Activated CD4-positive, alpha-beta T cell treated with anti-CD3 and anti-CD28 coated beads, Interleukin-2, amount 50 U/mL, for 16 hours (primary cell): Measurements from ENCODE around the gene PKN3.
A peak's percentile ranks its signal among the peaks of the same experiment; 100 is the strongest.
"Not testable (repeated sequence)": the region's sequence is repeated elsewhere in the genome, so short reads cannot be mapped to it uniquely, and the experiment has no call there.

ENCODE experiments used
- DNase-seq: peaks from one replicate; pipeline ENCODE4 v3.0.0-alpha.2; 2020

The PKN3 gene

DNA sequence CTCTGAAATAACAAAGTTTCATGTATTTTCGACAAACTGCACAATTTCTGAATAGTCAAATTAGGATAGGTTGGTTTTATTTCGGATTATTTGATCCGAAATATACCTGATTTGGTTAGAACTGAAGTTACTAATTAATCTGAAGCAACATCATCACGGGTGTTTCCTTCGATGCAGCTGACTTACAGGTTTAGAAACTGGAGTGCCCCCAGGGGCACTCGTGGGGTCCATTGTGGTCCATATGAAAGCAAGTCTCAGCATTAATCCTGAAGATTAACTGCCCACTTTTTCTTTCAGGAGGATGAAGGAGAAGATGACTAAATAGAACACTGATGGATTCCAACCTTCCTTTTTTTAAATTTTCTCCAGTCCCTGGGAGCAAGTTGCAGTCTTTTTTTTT, 8.0 kb upstream of the PKN3 start:
- DNase-seq = no peak

DNA sequence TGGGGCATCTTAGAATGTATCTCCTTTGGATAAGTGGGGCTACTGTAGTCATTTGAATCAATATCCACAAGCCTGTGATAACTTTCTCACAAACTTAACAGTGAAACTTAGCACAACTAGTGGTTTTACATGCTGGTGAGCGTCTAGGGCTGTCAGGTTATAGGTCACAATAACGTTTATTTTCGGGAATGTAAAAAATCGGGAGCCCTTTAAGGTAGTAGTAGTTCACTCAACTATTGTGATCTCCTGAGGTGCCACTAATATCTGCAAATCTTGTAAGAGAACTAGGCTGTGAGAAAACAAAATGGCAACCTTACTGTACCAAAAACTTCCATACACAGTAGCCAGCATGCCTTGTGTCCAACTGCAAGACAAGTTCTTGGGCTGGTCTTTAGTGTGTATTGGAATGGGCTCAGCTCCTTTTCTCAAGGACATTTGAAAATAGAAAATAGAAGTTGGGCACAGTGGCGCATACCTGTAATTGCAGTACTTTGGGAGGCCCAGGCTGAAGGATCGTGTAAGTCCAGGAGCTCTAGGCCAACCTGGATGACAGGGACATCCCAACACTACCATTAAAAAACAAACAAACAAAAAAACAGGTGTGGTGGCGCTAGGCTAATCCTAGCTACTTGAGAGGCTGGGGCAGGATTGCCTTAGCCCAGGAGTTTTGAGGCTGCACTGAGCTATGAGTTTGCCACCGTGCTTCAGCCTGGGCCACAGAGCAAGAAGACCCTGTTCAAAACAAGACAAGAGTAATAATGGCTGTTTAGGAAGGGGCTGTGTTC, 5.2 kb upstream of the PKN3 start:
- no peak for DNase-seq

DNA sequence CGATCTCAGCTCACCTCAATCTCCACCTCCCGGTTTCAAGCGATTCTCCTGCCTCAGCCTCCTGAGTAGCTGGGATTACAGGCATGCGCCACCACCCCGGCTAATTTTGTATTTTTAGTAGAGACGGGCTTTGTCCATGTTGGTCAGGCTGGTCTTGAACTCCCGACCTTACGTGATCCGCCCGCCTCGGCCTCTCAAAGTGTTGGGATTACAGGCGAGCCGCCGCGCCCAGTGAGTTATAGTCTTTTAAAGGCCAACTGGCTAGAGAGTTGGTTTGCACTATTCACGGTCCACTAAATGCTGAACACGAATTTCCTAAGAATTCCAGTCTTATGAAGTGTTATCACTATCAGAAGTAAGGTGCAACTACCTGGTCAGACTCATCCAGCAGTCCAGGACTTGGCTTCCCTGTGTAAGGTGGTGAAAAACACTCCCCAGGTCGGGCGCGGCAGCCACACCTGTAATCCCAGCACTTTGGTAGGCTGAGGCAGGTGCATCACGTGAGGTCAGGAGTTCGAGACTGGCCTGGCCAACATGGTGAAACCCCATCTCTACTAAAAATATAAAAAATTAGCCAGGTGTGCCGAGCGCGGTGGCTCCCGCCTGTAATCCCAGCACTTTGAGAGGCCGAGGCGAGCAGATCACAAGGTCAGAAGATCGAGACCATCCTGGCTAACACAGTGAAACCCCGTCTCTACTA, 3.1 kb upstream of the PKN3 start:
- not testable (repeated sequence) for DNase-seq

DNA sequence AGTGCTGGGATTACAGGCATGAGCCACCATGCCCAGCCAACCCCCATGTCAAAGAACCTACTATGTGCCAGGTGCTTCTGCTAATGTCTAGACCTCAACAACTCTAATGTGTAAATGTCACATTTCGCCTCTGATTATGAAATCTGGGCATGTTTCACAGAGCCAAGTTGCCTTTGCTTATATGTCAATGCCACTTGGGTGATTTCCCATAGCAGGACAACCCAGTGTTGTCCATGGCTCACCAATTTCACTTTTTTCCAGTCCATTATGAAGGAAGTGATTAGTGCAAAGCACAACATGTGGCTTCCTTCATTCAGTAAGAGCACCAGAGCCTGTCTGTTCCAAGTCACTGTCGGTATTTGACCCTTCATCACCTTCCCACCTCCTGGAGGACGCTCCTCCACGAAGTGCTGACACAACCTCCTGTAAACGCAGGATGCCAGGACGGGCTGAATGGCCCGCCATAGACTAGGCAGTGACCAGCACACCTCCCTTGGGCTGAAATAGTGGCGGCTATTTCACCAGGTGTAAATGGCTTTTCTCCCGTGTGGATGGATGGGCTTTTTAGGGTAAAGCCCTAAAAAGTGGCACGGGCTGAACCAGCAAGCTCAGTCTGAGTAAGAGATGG, 962 bp upstream of the PKN3 start:
- DNase-seq = no peak

DNA sequence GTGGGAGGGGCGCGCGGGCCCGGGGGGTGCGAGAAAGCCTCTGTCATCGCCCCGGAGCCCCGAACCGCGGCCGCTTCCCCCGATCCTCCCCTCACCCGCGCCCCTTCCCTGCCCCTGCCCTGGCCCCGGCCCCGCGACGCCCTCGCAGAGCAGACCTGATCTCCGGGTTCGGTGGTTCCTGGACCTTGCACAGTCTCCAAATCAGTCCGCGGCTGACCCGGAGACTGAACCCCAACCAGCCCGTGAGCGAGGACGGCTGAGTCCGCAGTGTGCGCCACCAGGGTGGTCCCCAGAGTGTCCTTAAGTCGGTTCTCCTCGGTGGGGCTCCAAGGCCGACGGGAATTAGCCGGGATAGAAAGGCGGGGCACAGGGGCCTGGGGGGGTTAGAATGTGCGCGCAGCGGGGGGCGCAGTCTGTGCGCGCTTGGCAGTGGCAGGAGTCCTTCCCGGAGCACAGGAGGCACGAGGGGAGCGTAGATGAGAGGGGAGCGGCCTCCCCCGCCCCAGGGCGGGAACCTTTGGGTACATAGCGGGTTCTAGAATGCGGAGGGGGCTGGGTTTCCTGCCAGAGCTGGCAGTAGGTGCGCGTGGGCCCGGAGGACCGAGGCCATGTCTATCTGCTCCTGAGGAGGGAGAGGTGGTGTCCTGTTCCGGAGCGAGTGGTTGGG, 779 bp downstream of the PKN3 start:
- DNase-seq = peak; percentile 42

DNA sequence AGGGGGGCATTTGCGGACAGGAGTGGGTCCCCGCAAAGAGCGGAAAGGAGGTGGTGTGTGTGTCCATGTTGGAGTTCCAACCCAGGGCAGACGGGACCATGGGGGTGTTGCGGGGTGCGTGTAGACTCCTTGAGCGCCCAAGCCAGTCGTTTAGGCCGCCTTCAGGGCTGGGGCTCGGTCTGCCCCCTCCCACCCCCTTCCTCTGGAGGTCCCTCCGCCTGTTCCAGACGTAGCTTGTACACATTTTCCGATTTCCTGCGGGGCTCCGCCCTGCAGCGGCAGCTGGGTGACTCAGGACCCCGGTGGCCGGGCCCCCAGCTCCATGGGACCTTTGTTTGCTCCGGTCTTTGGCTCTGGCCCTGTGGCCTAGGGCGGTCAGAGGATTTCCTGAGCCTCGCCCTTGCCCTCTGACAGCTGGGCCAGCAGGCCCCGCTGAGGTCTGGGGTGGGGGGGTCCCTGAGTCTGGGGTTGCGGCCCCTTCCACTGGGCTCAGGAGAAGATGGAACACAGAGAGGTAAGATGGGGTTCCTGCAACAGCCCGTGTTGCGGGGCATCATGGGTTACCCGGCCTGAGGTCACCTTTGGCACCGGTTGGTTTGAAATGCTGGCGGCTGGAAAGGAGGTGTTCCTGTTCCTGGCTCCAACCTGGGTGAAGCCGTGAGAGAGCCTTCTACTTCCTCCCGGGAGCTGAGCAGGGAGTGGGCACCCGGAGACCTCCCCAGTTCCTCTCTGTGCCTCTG, 1.5 kb downstream of the PKN3 start:
- no peak for DNase-seq

DNA sequence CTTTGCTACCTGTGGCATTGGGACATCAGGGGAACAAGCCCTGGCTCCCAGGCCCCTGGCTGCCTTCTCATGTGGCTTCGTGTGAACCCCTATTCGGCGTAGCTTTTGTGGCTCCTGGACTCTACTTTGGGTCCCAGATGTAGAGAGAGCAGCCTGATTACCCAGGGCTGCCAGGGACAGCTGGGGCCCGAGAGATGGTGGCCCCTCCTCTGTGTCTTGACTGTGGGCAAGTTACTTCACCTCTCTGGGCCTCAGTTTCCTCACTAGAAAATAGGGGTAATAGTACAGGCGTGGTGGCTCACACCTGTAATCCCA, 2.0 kb downstream of the PKN3 start:
- DNase-seq = no peak

DNA sequence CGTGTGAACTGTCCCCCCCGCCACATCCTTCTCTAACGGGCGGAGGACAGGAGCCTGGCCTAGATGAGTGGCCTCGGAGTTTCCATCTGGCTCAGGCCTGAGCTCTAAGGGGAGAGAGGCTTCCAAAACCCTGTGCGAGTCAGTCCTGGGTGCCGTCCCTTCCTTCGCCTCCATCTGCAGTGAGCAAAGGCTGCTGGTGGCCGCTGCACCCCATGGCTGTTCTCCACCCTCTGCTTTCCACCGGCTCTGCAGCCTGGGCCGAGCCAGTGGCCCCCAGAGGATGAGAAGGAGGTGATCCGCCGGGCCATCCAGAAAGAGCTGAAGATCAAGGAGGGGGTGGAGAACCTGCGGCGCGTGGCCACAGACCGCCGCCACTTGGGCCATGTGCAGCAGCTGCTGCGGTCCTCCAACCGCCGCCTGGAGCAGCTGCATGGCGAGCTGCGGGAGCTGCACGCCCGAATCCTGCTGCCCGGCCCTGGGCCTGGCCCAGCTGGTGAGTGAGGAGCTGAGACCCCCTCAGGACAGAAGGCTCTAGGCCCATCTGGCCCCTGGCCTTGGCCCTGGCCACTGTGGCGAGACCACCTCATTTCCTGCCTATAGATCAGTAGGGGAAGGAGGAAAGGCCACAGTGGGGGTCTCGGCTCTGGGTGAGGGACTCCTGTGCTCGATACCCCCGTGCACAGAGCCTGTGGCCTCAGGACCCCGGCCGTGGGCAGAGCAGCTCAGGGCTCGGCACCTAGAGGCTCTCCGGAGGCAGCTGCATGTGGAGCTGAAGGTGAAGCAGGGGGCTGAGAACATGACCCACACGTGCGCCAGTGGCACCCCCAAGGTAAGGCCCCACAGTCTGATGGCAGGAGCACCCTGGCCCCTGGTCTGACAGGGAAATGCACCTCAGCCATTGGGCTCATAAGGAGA, 3.0 kb downstream of the PKN3 start:
- no peak for DNase-seq

DNA sequence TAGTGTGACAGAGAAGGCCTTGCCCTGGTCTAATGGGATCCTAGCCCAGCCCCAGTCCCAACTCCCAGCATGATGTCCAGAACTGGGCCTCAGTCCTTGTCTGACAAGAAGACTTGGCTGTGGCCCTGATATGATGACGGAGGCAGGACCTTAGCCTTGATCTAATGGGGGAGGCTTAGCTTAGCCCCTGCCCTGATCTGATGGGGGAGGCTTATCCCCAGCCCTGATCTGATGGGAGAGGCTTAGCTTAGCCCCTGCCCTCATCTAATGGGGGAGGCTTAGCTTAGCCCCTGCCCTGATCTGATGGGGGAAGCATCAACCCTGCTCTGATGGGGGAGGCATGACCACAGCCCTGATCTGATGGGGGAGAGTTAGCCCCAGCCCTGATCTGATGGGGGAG, 3.7 kb downstream of the PKN3 start:
- DNase-seq = no peak

DNA sequence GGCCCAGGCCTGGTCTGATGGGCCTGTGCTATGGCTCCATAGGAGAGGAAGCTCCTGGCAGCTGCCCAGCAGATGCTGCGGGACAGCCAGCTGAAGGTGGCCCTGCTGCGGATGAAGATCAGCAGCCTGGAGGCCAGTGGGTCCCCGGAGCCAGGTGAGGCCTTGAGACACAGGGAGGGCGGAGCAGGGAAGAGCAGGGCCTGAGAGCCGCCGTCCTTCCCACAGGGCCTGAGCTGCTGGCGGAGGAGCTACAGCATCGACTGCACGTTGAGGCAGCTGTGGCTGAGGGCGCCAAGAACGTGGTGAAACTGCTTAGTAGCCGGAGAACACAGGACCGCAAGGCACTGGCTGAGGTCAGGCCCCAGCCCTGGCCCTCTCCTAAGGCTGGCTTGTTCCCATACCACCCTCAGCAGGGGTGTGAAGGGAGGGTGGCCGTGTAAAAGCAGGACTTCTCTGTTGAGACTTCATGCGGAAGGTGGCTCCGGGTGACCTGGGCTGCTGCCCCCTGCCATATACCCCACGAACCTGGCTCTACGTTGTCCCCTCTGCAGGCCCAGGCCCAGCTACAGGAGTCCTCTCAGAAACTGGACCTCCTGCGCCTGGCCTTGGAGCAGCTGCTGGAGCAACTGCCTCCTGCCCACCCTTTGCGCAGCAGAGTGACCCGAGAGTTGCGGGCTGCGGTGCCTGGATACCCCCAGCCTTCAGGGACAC, 4.5 kb downstream of the PKN3 start:
- no peak for DNase-seq

DNA sequence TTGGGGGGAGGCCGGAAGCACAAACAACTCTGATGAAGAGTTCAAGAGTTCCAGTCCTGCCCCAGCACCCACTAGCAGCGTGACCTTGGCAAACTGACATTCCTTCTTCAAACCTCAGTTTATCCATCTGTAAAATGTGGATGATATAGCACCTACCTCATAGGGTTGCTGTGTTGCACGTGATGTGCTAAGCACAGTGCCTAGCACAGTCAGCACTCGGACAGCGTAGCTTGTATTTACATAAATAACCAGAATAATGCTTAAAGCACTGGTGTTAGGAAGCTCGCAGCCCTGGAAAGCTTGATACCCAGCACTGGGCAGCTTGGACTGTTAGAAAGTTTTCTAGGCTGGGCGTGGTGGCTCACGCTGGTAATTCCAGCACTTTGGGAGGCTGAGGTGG, 5.1 kb downstream of the PKN3 start:
- no peak for DNase-seq

DNA sequence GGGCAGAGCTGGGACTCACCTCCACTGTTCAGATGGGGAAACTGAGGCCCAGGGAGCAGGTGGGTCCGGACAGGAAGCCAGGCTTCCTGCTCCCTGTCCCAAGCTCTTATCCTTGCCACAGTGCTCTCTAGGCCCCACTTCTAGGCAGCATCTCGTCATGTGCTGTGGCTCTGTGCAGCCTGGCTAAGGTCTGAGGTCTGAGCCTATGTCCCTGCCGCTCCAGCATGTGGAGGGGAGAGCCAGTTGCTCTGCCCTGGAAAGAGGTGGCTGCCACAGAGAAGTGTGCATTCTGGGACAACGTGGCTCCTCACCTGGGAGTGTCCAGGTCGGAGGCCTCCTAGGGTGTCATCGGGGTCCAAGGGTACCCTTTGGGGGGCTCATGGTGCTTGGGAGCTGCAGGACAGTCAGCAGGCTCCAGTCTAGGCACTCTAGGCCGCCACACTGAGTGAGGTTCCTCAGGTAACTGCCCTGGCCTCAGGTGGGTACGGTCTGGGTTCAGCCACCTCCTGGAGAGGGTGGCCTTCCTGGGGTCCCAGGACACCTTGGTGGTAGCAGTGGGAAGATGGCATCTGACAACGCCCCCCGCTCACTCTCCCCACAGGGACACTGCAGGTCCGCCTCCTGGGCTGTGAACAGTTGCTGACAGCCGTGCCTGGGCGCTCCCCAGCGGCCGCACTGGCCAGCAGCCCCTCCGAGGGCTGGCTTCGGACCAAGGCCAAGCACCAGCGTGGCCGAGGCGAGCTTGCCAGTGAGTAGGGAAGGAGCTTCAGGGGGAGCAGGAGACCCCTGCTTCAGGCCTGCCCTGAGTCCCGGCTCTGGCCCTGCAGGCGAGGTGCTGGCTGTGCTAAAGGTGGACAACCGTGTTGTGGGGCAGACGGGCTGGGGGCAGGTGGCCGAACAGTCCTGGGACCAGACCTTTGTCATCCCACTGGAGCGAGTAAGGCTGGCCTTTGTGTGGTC, 10.4 kb downstream of the PKN3 start:
- no peak for DNase-seq

DNA sequence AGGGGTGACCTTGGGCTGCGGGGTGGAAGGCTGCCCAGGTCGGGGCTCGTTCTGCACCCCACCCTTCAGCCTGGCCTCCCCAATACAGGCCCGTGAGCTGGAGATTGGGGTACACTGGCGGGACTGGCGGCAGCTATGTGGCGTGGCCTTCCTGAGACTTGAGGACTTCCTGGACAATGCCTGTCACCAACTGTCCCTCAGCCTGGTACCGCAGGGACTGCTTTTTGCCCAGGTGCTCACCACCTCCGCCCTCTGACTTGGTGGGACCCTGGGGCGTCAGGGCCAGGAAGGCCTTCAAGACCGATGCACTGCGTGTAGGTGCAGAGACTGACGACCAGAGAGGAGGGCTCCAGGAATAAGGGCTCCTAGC, 11.1 kb downstream of the PKN3 start:
- DNase-seq = no peak

DNA sequence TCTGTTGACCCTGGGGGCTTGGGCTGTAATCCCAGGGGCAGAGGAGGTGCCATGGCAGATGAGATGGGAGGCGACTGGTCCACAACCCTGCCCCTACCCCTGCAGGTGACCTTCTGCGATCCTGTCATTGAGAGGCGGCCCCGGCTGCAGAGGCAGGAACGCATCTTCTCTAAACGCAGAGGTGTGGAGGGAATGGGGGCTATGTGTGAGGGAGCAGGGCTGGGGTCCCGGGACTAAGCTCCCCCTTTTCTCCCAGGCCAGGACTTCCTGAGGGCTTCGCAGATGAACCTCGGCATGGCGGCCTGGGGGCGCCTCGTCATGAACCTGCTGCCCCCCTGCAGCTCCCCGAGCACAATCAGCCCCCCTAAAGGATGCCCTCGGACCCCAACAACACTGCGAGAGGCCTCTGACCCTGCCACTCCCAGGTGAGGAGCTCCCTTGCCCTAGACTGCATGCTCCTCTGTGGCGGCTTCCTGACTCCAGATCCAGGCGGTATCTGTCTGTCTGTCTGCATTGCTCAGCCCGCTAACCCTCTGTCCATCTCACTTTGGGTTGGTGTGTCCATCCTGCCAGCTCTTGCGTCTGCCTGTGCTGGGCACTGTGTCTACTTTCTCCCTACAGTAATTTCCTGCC, 11.8 kb downstream of the PKN3 start:
- no peak for DNase-seq

DNA sequence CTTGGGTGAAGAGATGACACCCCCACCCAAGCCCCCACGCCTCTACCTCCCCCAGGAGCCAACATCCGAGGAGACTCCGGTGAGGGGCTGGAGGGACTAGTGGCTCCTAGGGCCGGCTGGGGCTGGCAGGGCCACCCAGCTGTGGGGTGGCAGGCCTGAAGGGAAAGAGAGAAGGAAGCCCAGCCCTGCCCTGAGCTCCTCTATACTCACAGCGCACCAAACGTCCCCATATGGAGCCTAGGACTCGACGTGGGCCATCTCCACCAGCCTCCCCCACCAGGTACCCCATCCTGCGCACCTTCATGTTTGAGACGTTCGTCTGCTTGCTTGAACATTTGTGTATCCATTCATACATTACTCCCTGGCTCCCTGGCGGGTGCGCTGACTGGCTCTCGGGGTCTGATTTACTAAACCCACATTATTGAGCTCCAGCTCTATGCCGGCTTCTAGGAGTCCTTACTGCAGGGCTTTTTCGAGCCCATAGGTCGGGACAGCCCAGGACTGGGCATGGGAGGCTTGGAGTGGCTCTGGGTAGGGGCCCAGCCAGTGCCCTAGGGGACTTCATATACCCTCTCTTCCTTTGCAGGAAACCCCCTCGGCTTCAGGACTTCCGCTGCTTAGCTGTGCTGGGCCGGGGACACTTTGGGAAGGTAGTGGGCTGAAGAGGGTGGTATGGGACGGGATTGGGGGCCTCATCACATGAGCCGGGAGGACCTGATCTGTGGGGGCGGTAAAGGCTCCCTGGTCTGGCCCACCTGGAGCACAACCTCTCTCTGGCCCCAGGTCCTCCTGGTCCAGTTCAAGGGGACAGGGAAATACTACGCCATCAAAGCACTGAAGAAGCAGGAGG, 12.5 kb downstream of the PKN3 start:
- DNase-seq = no peak

DNA sequence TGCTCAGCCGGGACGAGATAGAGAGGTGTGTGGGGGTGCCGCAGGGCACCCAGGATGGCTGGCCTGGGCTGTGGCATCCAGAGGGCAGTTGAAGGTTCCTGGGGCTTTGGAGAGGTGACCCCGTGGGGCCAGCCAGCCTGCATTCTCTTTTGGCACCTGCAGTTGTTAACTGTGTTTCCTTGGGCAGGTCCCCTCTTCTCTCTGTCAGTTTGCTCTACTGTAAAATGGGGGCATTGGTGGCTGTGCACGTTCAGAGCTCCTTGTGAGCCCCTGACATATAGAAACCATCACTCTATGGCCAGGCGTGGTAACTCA, 13.1 kb downstream of the PKN3 start:
- no peak for DNase-seq

DNA sequence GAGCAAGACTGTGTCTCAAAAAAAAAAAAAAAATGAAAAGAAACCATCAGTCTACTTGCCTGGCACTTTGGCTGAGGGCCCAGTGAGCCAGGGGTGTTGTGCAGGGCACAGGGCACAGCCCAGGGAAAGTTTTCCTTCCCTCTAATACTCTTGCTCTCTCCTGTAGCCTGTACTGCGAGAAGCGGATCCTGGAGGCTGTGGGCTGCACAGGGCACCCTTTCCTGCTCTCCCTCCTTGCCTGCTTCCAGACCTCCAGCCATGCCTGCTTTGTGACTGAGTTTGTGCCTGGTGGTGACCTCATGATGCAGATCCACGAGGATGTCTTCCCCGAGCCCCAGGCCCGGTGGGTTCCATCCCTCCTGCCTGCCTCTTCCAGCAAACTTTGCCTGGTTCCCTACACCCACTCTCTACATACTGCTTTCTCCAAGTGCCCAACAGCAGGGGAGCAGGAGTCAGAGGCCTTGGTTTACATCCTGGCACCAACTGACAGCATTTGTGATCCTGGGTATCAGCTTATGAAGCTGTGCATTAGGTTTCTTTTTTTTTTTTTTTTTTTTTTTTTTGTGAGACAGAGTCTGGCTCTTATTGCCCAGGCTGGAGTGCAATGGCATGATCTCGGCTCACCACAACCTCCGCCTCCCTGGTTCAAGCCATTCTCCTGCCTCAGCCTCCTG, 14.4 kb downstream of the PKN3 start:
- no peak for DNase-seq

DNA sequence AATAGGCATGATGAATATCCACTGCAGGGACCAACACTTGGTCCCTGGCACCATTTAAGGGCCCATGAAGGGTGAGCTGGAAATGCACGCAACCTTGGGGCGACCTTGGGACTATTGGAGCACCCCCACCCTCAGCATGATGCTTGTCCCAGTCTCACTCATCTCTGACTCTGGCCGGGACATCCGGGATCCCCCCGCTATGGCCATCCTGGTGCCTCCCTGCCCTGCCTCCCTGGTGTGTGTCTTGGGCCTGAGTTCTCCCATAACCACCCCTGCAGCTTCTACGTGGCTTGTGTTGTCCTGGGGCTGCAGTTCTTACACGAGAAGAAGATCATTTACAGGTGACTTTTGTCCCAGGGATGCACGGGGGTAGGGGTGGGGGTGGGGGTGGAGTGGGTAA, 15.7 kb downstream of the PKN3 start:
- no peak for DNase-seq
